ENCODE results near the gene UNC13B.
A peak's percentile ranks its signal among the peaks of the same experiment; 100 is the strongest.

The UNC13B gene

GRCh38 chr9:35161713-35162604 lies at the start of gene UNC13B (continued):
- no peak for TF ChIP-seq ZNF280D (tag by site-specific recombination; IDR thresholded peaks at IDR 0.05)
- no peak for TF ChIP-seq ZNF157 (tag by site-specific recombination; IDR thresholded peaks at IDR 0.05)
- no peak for TF ChIP-seq ZBTB7A (tag by site-specific recombination; IDR thresholded peaks at IDR 0.05; ENCODE audit: low read depth)
- TF ChIP-seq ZBTB1 (tag by site-specific recombination; IDR thresholded peaks at IDR 0.05), result no peak
- no peak for TF ChIP-seq ZNF561 (tag by site-specific recombination; IDR thresholded peaks at IDR 0.05; ENCODE audit: borderline replicate concordance)
- TF ChIP-seq ZNF274 (IDR thresholded peaks at IDR 0.05; ENCODE audit: low read length), result no peak
- TF ChIP-seq ZNF274 (tag by site-specific recombination; IDR thresholded peaks at IDR 0.05; ENCODE audit: borderline replicate concordance), result no peak
- TF ChIP-seq ZFP69B (tag by site-specific recombination; IDR thresholded peaks at IDR 0.05), result no peak
- TF ChIP-seq ZNF518A (tag by site-specific recombination; conservative IDR thresholded peaks at IDR 0.05; ENCODE audit: low read depth), result no peak
- TF ChIP-seq TSHZ1 (tag by site-specific recombination; IDR thresholded peaks at IDR 0.05; ENCODE audit: borderline replicate concordance), result no peak
- peak; percentile 95 for TF ChIP-seq ZSCAN5A (tag by site-specific recombination; IDR thresholded peaks at IDR 0.05)
- peak; percentile 88 for TF ChIP-seq ZNF335 (tag by site-specific recombination; conservative IDR thresholded peaks at IDR 0.05)
- no peak for TF ChIP-seq ZNF112 (tag by site-specific recombination; IDR thresholded peaks at IDR 0.05)
- TF ChIP-seq ZBTB20 (tag by site-specific recombination; IDR thresholded peaks at IDR 0.05), result peak; percentile 87
- TF ChIP-seq ZNF521 (tag by site-specific recombination; IDR thresholded peaks at IDR 0.05), result no peak
- TF ChIP-seq ZNF391 (tag by site-specific recombination; IDR thresholded peaks at IDR 0.05; ENCODE audit: borderline replicate concordance, low read depth), result 0 out of 2 replicates have a peak, but pooled peaks have one; percentile 43
- TF ChIP-seq ZNF623 (tag by site-specific recombination; IDR thresholded peaks at IDR 0.05), result no peak
- no peak for TF ChIP-seq INSM2 (tag by site-specific recombination; IDR thresholded peaks at IDR 0.05)
- peak; percentile 54; the same call in 1 of the 2 replicates for TF ChIP-seq ZNF692 (tag by site-specific recombination; IDR thresholded peaks at IDR 0.05)
- peak; percentile 80 for TF ChIP-seq SP3 (tag by site-specific recombination; IDR thresholded peaks at IDR 0.05)
- TF ChIP-seq BCL11B (tag by site-specific recombination; IDR thresholded peaks at IDR 0.05; ENCODE audit: low read depth), result 0 out of 2 replicates have a peak, but pooled peaks have one; percentile 45
- TF ChIP-seq HOXA7 (CRISPR knock-in tag; IDR thresholded peaks at IDR 0.05; ENCODE audit: borderline replicate concordance), result no peak
